GM19099 (cell line): Measurements from ENCODE around the gene GHR.

Experiments
- POLR2A ChIP-seq: IDR thresholded peaks from 3 replicates; pipeline ENCODE4 v1.6.1; 2011; ENCODE audit warnings: low read depth; ENCODE audit not compliant: insufficient read length; ENCODE audit errors: extremely low read depth

Gene GHR

DNA sequence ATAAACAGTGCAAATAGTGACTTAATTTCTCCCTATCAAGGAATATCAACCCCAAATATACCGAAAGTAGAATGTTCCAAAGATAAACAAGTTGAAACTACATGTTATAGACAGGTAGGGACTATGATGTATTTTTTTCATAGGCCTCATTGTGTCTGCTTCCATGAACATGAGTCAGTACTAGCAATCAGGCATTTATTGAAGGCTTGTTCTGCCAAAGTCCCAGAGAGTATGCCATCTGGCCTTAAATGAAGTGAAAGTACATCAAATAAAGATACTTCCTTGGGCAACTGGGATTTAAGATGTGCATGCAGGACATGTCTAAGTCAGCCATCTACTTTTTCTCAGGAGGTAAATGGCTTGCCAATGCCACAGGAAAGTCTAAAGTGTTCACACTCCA, 6.5 kb downstream of the GHR start:
- TF ChIP-seq POLR2A = no peak

DNA sequence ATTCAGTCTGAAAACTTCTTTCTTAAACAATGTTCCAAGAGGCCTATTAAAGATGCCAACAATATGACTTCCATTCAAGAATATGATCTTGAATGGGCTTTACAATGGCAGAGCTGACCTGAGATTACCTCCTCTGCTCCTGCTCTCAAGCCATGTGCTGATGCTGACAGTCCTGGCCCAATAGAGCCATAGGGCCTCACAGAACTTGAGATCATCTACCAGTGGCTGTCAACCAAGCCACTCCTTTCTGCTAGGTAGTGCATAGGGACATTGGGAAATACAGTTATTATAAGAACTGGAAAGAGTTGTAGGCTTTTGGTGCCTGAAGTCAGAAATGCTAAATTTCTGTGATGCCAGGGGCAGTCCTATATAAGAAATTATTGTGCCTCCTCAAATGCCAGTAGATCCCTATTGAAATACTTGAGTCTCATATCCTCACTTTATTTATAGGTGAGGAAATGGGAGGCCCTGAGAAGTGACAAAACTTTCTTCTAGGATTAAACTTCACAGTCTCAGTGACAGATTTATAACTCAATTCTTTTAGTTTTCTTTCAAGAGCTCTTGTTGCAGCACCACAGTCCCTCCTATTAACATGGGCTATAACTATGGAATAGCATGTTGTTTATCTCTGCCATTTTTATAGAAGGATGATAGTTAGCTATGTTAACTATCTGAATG, 10.9 kb downstream of the GHR start:
- no peak for TF ChIP-seq POLR2A

DNA sequence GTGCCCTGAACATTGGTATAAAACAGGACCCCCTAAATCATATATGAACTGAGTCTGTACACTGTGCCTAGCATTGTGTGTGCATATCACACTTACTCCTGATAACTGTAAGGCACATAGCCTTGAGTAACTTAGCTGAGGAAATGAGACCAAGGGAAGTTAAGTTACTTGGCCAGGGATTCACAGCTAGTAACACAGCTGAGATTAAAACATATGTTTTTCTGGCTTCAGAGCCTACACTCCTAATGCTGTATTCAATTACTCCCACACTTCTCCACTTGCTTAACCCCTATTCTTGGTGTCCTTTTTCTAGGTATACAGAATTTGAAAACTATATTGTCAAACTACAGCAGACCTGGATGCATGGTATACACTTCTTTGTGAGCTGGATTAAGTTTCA, 12.8 kb downstream of the GHR start:
- TF ChIP-seq POLR2A = no peak

DNA sequence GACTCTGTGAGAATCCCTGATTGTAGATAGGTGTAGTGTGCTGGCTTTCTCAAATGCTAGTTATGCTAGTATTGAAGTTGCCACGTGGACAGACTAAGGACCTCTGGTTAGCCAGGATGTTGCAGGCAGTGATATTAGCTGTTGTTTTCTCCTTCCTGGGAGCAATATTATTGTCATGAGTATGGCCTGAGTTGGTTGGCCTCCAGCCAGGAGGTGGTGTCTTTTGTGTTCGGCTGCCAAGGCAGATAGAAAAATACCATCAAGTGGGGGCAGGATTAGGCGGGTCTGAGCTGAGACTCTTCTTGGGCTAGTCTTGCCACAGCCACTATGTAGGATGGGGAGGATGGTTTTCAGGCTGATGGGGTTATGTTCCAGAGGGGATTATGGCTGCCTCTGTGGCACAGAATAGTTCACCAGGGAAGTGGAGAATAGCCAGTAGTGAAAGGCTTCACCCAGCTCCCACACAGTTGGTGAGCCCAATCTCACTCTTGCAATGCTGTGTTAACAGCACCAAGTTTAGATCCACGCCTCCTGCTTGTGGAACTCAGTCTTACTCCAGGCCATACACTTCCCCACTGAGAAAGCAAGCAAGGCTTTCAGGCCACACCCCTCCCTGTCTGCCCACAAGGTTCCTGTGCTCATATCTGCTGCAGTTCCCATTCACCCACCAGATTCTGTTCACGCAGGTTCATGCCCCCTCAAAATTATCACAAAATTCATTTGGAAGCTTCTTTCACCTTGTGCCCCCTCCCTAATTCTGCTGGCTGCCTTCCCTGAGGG, 31.2 kb downstream of the GHR start:
- TF ChIP-seq POLR2A = no peak

DNA sequence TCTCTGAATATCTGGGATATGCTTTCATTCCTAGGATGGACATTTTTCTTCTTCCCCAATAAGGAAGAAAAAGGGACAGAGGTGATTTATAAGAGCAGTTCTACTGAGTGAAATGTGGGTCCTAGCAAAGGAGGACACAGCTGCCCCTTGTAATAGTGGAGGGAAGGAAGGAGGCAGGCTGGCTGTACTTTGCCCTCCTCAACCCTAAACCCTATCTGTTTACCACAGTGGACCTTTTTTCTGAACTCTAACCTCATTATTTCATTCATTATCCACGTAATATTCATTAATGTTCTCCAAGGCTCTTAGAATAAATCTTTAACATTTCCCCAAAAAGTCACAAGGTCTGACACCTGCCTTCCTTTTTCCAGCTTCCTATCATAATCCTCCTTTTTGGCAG, 37.8 kb downstream of the GHR start:
- no peak for TF ChIP-seq POLR2A

DNA sequence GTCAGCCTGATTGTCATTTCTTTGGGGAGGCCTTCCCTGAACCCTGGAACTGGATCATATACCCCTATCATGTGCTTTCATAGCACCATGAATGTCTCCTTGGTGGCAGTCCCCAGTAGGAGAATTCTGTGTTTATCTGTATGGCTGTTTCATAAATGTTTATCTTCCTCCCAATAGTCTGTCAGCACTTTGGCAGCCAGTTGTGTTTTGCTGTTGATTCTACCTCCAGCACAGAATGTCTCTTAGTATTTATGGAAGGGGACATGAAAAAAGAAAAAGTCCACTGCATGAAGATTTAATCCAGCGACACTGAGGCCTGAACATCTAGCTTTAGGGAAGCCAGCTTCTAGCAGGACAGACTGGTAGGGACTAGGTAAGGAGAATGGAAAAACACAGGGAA, 38.3 kb downstream of the GHR start:
- no peak for TF ChIP-seq POLR2A

DNA sequence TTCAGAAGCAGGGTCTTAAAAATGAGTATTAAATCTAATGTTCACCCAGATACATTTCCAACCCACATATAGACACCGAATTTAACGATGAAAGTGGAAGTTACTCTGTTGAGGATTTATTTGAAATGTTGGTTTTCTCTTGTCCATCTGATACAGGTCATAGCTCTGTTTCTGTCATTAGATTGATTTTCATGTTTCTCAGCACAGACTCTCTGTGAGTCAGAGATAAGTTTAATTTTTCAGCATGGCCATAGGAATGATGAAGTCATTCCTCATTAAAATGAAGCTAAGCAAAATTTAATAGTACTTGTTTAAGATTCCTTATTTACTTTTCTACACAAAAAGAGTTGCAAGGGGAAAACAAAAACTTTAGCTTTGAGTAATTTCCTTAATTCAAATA, 38.8 kb downstream of the GHR start:
- no peak for TF ChIP-seq POLR2A

DNA sequence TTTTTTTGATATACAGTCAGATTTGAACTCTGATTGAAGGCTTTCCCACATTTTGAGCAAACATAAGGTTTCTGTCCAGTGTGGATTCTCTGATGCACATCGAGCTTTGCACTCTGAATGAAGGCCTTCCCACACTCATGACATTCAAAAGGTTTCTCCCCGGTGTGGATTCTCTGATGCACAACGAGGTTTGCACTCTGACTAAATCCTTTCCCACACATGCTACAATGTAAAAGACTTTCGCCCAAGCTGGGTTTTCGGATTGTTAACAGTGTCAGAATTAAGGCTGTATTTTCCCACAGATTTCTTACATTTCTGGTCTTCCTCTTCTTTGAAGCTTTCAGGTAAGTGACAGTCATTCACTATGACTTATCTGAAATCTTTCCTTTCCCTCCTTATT, 44.3 kb downstream of the GHR start:
- no peak for TF ChIP-seq POLR2A

DNA sequence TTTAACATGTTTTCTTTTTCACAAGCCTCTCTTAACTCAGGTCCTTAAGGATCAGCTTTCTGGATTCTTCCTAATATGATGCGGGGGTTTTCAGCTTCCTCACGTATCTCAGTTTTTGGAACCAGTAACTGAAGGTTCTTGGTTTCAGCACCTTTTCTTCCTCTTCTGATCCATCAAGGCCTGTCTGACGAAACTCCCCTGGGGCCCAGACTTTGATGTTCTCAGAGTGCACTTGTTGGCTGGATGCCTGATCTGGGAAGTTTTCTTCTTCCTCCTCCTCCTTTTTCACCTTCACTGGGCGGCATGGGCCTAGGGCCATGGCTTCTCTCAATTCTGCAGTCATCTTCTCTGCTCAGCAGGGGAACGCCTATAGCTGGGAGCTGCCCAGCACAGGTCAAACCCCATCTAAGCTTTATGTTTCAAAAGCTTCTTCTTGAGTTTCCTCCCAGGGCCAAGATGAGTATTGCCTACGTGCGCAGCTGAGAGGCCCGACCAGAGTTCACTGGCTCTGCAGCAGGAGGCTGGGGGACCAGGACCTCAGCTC, 44.8 kb downstream of the GHR start:
- TF ChIP-seq POLR2A = no peak

DNA sequence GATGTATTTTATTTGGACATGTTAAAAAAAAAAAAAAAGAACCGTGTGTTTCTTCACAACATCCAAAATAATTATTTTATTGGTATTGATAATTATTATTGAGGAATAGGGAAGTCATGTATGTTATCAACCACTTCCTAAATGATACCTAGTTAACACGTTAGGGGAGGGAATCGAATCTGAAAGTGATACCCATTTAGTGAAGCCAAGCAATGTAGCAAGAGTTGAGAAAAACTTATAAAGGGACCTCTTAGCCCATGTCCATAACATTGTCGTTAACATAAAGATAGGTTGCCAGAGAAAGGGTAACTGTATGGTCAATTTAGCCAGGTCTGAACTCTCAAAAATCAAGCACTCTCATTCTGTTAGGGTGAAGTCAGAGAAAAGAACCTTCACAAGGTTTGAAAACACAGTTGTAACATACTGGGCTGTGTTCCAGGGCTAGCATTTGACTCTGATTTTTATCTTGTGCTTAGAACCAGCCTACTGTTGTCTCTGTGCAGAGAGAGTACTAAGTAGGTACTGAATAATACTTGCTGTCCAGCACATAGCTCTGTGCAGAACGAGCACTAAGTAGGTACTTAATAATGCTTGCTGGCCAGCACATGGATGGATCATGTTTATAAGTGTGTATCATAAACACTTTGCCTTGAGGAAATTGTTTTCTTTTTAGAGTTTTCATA, 60.4 kb downstream of the GHR start:
- TF ChIP-seq POLR2A = no peak

DNA sequence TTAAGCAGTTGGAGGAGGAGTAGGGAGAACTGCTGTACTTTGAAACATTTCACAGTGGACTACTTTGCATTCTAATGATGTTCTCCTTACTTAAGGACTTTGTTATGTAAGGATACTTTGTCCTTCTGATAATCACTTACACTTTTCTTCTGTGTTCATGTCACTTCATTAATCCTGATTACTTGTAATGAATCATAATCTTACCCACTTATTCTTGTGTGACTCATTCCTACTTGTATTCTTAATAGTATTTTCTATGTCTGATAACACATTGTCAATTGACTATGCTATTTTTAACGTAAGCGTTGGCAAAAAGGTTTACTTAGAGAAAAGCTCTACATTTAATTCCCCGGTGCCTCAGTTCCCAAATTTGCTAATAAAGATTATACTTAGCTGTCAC, 63.8 kb downstream of the GHR start:
- no peak for TF ChIP-seq POLR2A

DNA sequence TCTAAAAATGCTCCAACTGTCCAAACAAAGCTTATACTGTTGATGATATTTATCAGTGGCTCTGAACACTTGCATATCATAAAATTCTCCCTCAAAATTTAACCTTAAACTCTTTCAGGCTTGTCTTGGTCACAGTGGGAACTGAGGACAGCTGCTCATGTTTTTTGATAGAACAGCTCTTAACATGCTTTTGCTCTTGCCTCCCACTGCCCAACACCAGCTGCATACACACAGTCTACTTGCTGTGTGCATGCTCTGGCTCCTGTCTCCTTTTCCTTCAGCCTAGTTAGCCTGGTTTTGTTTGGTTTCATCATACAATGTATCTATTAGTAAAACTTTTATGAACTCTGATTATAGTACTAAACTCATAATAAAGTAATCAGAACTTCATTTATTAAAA, 64.6 kb downstream of the GHR start:
- no peak for TF ChIP-seq POLR2A

DNA sequence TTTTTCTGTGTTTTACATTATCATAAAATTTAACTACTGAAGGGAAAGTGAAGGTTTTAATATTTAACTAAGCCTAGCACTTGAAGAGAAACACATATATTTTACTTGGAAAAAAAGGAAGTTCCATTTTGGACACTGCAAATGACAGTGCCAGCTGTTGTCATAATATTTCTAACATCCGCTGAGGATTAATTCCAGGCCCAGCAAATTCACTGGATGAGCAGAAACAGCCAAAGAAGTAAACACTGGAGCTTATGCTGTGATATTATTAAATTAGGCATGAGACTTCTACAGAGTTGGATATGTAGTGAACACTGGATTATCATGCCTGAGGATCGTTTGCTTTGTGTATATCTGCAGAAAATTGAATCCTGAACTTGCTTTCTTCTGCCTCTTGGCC, 67.6 kb downstream of the GHR start:
- TF ChIP-seq POLR2A = no peak

DNA sequence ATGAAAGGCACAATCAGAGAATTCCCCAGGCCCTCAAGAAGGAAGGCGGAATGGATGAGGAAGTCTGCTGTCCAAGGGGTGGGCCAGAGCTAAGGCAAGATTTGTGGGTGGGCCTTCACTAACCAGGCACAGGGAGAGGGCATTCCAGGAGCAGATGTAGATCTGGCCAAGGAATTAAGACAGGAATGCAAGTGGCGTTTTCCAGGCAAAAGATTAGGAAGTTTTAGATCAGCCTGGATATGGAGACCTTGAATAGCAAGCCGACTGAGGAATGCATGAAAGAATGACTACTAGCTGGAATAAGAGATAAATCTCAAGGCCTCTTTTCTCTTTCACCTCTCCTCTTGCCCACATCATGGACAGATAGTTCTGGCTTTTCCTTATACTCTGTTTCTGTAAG, 68.5 kb downstream of the GHR start:
- no peak for TF ChIP-seq POLR2A

DNA sequence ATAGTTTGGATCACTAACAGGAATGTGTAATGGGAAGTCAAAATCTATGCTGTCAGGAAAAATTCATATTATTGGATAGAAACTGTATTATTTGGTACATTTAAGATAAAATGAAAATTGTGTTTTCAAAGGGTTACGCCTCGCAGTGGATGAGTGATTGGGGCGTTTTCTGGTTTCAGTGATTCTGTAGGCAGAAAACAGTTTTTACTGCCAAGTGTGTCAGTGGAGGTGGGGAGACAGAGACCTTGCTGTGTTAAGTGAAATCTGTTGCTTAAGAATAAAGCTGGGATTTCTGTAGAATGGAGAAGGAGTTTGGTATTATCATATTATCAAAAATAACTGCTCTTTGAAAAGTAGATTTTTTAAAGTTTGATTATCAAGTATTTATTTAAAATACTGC, 69.7 kb downstream of the GHR start:
- TF ChIP-seq POLR2A = no peak

DNA sequence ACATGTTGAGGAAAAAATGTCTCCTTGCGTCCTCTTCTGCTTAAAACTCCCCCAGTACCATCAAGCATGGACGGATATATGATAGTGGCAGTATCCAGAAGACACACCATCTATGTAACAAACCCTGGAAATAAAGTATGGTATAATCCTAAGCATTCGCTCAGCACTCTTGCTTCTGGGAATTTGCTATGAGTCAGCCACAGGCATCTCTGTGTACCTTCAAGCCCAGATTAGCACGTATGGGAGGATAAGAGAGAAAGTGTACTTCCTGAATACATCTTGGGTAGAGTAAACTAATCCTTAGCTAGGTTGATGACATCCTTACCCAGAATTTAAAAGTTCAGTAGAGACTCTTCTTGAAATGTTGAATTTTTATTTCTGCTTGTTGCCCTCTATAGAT, 71.2 kb downstream of the GHR start:
- no peak for TF ChIP-seq POLR2A
